GM20000 (cell line): ENCODE measurements around the gene JPH2.

ENCODE experiments used
- DNase-seq: peaks from one replicate; pipeline ENCODE4 v3.0.0; 2012; ENCODE audit warnings: low spot score
- TF ChIP-seq, protein P1 (sequence below): IDR thresholded peaks from 2 replicates; pipeline ENCODE4 v1.5.1; 2012; ENCODE audit warnings: mild to moderate bottlenecking, control low read depth; ENCODE audit errors: extremely low read depth, missing control alignments

Gene JPH2

DNA sequence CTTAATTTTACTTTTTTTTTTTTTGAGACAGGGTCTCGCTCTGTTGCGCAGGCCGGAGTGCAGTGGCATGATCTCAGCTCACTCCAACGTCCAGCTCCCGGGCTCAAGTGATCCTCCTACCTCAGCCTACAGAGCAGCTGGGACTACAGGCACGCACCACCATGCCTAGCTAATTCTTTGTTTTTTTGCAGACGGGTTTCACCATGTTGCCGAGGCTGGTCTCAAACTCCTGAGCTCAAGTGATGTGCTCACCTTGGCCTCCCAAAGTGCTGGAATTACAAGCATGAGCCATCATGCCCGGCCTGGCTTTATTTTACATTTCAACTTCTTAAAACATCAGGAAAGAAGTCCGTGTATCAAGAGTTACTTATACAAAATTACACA, 17.8 kb upstream of the JPH2 start:
- TF ChIP-seq, protein P1, sequence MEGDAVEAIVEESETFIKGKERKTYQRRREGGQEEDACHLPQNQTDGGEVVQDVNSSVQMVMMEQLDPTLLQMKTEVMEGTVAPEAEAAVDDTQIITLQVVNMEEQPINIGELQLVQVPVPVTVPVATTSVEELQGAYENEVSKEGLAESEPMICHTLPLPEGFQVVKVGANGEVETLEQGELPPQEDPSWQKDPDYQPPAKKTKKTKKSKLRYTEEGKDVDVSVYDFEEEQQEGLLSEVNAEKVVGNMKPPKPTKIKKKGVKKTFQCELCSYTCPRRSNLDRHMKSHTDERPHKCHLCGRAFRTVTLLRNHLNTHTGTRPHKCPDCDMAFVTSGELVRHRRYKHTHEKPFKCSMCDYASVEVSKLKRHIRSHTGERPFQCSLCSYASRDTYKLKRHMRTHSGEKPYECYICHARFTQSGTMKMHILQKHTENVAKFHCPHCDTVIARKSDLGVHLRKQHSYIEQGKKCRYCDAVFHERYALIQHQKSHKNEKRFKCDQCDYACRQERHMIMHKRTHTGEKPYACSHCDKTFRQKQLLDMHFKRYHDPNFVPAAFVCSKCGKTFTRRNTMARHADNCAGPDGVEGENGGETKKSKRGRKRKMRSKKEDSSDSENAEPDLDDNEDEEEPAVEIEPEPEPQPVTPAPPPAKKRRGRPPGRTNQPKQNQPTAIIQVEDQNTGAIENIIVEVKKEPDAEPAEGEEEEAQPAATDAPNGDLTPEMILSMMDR, result no peak
- DNase-seq, result no peak

DNA sequence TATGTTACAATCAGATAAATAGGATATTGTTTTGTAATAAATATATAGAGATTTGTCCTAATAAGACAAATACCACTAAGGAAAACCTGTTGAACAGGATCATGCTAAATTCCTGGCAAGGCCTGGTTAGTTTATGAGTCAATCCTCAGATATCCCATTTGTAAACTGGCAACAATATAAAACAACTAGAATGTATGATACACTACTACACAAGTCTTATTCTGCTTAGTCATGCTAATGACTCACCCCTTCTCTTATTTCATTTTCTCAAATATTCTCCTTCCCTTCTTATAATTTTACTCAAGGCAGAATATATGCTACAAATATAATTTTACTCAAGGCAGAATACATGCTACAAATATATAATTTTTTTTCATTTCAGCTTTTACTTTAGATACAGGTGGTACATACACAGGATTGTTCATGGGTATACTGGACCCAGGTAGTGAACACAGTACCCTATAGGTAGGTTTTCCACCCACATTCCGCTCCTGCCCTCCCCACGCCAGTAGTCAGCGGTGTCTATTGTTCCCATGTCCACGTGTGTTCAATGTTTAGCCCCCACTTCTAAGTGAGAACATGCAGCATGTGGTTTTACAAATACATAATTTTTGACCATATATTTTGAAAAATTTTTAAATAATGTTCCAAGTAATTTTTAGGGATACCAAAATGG, 17.3 kb upstream of the JPH2 start:
- DNase-seq, result no peak

DNA sequence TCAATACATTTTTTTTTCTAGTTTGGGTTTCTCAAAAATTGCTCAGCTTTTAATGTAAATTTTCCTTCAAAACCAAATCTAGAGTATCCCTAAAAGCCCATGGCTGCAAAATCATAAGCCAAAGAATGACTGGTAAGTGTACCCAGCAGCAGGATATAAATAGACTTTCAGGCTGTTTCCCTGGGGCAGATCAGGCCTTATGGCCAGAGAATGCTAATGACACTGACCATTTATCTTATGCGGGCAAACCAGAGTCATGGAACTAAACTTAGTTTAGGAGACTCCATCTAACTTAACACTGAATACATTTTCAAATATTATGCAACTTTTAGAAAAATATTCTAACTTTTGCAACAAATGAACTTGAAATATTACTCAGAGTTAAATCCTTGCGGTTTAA, 16.2 kb upstream of the JPH2 start:
- DNase-seq, result no peak
- TF ChIP-seq, protein P1, result no peak

More for the DNA sequence above, 17.3 kb upstream of the JPH2 start:
- TF ChIP-seq, protein P1, result no peak

DNA sequence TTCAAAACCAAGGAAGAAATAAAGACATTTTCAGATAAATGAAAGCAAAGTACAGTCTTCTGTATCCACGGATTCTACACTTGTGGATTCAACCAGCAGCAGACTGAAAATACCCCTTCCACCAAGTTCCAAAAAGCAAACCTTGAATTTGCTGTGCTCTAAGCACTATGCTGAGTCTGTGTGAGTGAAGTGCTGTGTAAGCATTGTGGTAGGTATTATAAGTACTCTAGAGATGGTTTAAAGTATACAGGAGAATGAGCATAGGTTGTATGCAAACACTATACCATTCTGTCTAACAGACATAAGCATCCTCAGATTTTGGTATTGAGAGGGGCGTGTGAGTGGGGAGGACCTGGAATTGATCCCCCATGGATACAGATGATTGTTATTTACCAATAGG, 14.0 kb upstream of the JPH2 start:
- TF ChIP-seq, protein P1, result no peak
- no peak for DNase-seq

DNA sequence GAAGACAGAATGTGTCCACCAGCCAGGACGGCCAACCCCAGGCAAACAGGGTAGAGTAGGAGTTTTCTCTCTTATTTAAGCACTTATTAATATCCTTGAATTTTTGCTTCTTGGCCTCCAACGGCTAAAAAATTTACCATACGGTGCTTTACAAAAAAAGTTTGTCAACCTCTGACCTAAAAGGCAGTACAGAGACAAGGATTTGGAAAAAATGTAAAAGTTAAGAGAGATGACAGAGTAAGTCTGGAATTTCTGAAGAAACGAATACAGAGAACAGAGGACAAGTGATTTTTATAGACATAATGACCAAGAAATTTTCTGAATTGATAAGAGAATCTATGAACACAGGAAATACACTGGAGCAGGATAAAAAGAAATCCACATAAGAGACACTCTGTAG, 13.4 kb upstream of the JPH2 start:
- TF ChIP-seq, protein P1, result no peak
- DNase-seq, result no peak

DNA sequence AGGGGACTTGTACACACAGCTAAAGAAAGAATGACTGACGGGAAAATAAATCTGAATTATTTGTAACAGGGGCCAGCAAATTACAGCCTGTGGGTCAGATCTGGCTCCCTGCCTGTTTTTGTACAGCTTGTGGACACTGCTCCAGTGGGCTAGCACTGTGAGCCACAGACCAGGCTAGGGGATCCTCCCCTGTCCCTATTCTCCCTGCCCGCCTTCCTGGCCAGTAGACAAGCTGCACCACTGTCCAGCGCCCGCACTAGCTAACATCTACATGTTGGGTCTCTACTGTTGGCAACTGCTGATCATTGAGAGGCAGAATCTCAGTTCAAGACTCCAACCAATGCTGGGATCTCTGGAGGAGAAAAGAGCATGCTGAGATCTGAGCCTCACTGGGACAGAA, 12.9 kb upstream of the JPH2 start:
- TF ChIP-seq, protein P1, result no peak
- DNase-seq, result no peak

DNA sequence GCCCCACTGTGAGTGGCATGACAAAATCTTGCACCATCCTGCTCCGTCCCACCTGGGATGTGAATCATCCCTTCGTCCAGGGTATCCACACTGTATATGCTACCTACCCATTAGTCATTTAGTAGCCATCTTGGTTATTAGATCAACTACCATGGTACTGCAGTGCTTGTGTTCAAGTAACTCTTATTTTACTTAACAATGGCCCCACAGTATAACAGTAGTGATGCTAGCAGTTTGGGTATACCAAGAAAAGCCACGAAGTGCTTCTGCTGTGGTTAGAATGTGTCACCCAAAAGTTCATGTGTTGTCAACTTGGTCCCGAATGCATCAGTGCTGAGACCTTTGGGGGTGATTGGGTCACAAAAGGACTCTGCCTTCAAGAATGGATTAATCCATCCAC, 11.9 kb upstream of the JPH2 start:
- no peak for DNase-seq
- TF ChIP-seq, protein P1, result no peak
